GM12873 (cell line): ENCODE data around the gene AFF3.

ENCODE experiments used
- TF ChIP-seq, protein P1 (sequence below): IDR thresholded peaks from 2 replicates; pipeline ENCODE4 v1.5.1; 2012; ENCODE audit warnings: low read depth, mild to moderate bottlenecking, moderate library complexity, low read length, control low read depth; ENCODE audit not compliant: insufficient read depth; ENCODE audit errors: missing control alignments

Gene AFF3

DNA sequence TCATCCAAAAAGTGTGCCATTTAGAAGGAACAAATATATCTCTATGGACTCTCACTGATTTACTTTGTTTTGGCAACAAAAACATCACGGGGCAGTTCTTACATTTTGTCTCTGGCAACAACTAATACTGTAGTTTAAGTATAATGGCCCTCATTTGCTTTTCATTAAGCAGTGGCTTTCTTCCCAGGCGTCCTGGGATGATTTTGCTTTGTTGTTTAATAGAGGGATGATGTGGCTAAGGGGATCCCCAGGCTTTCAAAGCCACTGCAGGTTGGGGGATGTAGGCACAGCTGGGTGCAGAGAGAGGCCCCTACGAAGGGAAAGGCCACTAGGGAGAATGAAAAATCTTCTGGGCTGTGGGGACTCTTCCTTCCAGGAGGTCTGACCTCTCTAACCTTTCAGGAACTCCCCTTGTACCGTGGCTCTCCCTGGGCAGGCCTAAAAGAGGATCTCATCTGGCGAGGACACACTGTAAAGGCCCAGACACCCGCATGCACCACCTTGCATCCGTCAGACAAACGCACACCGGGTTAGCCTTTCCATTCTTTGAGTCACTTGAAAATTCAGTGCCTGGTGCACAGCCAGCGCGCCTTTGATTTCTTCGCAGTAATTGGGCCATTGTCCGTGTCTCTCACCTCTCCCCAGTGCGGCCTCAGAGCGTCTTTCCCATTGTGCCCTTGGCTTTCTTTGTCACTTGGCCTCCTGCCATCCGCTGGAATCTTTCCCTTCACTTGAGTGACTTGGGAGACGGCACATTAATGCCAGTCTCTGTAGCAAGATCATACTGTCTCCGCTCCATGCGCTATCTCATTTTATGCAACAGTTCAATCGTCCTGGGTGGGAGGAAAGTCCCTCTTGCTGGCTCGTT lies 40.3 kb upstream of the AFF3 start:
- TF ChIP-seq, protein P1, sequence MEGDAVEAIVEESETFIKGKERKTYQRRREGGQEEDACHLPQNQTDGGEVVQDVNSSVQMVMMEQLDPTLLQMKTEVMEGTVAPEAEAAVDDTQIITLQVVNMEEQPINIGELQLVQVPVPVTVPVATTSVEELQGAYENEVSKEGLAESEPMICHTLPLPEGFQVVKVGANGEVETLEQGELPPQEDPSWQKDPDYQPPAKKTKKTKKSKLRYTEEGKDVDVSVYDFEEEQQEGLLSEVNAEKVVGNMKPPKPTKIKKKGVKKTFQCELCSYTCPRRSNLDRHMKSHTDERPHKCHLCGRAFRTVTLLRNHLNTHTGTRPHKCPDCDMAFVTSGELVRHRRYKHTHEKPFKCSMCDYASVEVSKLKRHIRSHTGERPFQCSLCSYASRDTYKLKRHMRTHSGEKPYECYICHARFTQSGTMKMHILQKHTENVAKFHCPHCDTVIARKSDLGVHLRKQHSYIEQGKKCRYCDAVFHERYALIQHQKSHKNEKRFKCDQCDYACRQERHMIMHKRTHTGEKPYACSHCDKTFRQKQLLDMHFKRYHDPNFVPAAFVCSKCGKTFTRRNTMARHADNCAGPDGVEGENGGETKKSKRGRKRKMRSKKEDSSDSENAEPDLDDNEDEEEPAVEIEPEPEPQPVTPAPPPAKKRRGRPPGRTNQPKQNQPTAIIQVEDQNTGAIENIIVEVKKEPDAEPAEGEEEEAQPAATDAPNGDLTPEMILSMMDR: no peak

DNA sequence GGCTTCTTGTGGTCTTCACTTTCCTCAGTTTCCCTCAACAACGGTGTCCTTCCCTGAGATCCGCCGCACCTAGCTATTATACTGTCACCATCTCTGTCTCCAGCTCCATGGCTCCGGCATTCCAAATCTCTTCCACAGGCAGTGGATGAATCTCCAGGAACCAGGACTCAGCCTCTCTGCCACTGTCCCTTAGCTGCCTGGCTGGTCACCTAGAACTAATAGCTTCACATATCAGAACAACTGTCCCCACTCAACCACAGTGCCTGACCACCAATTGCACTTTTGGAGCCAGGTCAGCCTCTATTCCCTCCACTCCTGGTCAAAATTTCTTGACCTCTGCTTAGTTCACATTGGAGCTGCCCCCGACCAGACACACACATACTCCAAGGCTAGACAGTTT lies 38.1 kb upstream of the AFF3 start:
- TF ChIP-seq, protein P1: no peak

DNA sequence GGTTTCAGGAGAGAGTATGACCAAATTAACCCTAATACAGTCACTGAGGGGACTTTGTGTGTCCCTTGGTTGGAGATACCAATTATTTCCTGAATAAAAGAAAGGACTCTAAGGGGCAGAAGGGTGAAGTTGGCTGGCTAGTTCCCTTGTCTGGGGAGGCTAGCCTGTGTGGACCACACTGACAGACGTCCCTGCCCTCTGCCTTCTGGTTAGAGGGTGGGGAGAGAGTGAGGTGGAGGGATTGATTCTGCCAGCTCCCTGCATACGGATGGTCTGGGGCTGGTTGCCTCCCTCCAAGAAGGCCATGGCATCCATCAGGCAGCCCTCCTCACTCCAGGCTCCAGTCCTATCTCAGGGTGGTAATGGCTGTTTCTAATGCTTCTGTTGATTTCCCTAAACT lies 37.4 kb upstream of the AFF3 start:
- TF ChIP-seq, protein P1: no peak

DNA sequence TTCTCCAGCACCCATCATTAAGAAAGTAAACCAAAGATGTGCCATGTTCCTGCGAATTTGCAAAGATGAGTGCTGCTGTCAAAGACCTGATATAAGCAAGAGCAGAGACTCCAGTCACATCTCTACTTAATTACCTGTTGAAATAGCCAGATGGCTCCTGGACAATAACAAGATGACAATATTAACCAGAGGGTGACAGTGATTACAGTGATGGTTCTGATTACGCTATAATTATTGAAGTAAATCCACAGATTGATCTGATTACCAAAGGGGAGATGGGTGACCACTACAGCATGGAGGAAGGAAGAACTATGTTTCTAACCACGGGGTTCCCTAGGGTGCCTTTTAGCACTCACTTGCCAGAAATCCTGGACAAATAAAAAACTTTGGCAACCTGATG lies 36.5 kb upstream of the AFF3 start:
- TF ChIP-seq, protein P1: no peak

DNA sequence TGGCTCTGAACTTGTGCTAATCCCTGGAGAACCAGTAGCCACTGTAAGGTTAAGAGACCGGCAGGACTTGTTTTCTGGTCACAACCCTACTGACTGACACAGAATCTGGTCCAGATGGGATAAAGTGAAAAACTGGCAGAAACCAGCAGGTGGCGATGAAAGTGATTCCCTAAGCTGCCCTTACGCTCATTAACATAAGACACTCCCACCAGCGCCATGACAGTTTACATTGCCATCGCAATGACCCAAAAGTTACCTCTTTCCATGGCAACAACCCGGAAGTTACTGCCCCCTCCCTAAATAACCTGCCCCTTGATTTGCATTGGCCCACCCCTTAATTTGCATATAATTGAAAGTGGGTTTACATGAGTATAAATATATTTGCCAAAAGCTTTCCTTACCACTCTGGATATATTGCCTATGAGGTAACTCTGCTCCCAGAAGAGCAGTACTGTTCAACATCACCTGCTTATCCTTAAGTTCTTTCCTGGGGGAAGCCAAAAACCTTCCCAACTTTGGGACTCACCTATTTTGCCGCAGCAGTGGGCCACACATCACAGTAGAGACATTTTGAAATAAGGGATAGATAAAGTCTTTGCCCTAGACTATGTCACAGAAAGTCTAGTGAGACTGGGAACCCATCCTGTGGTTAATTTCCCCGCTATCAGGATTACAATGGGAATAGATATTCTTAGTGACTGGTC lies 35.8 kb upstream of the AFF3 start:
- TF ChIP-seq, protein P1: peak; percentile 66

DNA sequence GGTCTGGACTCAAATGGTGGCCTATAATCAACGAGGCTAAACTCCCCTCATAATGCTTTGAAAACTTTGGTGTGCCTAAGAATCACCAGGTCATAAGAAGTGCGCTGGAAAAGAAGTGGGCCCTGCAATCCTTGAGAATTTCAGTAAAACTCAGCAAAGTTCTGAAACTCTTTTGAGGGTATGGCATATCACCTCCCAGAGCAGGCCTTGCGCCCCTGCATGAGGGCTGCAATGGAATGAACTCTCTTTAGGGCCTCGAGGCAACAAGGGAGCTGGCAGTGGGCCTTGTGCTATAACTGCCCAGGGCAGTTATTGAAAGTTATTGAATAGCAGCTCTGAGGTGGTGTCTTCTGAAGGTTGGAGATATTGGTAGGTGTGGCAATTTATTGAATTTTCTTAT lies 34.5 kb upstream of the AFF3 start:
- TF ChIP-seq, protein P1: no peak

DNA sequence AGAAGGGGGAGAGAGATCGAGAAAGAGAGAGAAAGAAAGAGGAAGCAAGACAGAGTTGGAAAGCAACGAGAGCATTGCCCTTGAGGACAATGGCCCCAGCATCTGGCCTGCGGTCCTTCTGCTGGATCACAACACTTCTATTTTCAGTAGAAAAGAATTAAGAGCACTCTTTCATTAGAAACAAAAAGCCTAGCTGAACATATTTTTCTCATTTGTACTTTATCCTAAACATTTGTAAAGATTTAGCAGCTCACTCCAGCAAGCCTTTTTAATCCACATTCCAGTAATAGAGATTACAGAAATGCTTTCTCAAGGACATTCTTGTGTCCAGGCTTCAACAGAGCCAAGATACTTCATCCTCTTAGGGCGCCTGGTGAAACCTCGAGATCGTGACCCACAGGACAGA lies 31.6 kb upstream of the AFF3 start:
- TF ChIP-seq, protein P1: no peak
